WTC11 (cell line): ENCODE data around the gene OR8S1. TPM values are rescaled to one million over a fixed set of nuclear protein-coding genes. Genes with fewer than 3 reads are reported as not detected.

Experiments used
- ATAC-seq: fragments of 200-7000 bp; cut with Tn5 transposase; 2 replicates; pipeline ENCODE4 v1.10.0; 2021; ENCODE audit warnings: mild to moderate bottlenecking, moderate library complexity
- CTCF ChIA-PET: fragments of 300-600 bp; sonication (Branson Sonifier 250); formaldehyde crosslinking; loops from one replicate; lab custom pipeline; 2021; ENCODE audit warnings: antibody characterized with exemption; lab: Charles Lee
- POLR2A ChIA-PET: fragments of 350-600 bp; sonication (Branson Sonifier 250); formaldehyde crosslinking; loops from one replicate; lab custom pipeline; 2021; ENCODE audit warnings: antibody characterized with exemption; lab: Charles Lee
- DNase-seq: peaks from one replicate; pipeline ENCODE4 v3.0.0; 2021; ENCODE audit warnings: low spot score
- H3K27ac Mint-ChIP-seq: 2 replicates; pipeline ENCODE4 v1.8.0; 2021; ENCODE audit warnings: mixed read lengths
- H3K27me3 Mint-ChIP-seq: 2 replicates; pipeline ENCODE4 v1.8.0; 2021; ENCODE audit warnings: low read depth, mild to moderate bottlenecking, moderate library complexity, mixed read lengths
- H3K36me3 Mint-ChIP-seq: 2 replicates; pipeline ENCODE4 v1.8.0; 2021; ENCODE audit warnings: mixed read lengths
- H3K4me1 Mint-ChIP-seq: 2 replicates; pipeline ENCODE4 v1.8.0; 2022; ENCODE audit warnings: mixed read lengths
- H3K4me3 Mint-ChIP-seq: 2 replicates; pipeline ENCODE4 v1.8.0; 2021; ENCODE audit warnings: mild to moderate bottlenecking, moderate library complexity, mixed read lengths
- H3K9me3 Mint-ChIP-seq: 2 replicates; pipeline ENCODE4 v1.8.0; 2021; ENCODE audit warnings: mixed read lengths
- CREB1 ChIP-seq: sonication (generic); formaldehyde crosslinking; IDR thresholded peaks from 2 replicates; pipeline ENCODE4 v1.8.0; 2023; ENCODE audit warnings: mild to moderate bottlenecking, missing genetic modification reagents
- CTCF ChIP-seq: fragments of 200-600 bp; IDR thresholded peaks from 2 replicates; pipeline ENCODE4 v1.8.0; 2022; ENCODE audit warnings: antibody characterized with exemption
- ELF4 ChIP-seq: sonication (generic); formaldehyde crosslinking; IDR thresholded peaks from 2 replicates; pipeline ENCODE4 v1.8.1; 2022; ENCODE audit warnings: low read depth, mild to moderate bottlenecking, moderate library complexity, missing genetic modification reagents
- EMX1 ChIP-seq: fragments of 250-450 bp; sonication (Bioruptor Pico); IDR thresholded peaks from 2 replicates; pipeline ENCODE4 v1.8.0; 2021; ENCODE audit warnings: mild to moderate bottlenecking
- FOXK1 ChIP-seq: sonication (generic); formaldehyde crosslinking; IDR thresholded peaks from 2 replicates; pipeline ENCODE4 v1.8.0; 2022; ENCODE audit warnings: mild to moderate bottlenecking, moderate library complexity, missing genetic modification reagents
- GRHL2 ChIP-seq: fragments of 250-450 bp; sonication (Bioruptor Pico); IDR thresholded peaks from 2 replicates; pipeline ENCODE4 v1.8.0; 2022; ENCODE audit warnings: mild to moderate bottlenecking, moderate library complexity; ENCODE audit not compliant: insufficient replicate concordance, severe bottlenecking
- HMGA2 ChIP-seq: fragments of 250-450 bp; sonication (Bioruptor Pico); IDR thresholded peaks from 2 replicates; pipeline ENCODE4 v1.4.0; 2021; ENCODE audit warnings: mild to moderate bottlenecking, moderate library complexity
- JAZF1 ChIP-seq: fragments of 250-450 bp; sonication (Bioruptor Pico); IDR thresholded peaks from 2 replicates; pipeline ENCODE4 v1.9.0; 2021; ENCODE audit warnings: moderate library complexity, mild to moderate bottlenecking, inconsistent platforms
- MXD4 ChIP-seq: fragments of 250-450 bp; sonication (Bioruptor Pico); IDR thresholded peaks from 2 replicates; pipeline ENCODE4 v1.8.0; 2021; ENCODE audit warnings: mild to moderate bottlenecking, moderate library complexity, borderline replicate concordance
- MYBL2 ChIP-seq: sonication (generic); formaldehyde crosslinking; IDR thresholded peaks from 2 replicates; pipeline ENCODE4 v1.8.1; 2023; ENCODE audit warnings: mild to moderate bottlenecking, moderate library complexity, missing genetic modification reagents
- NFATC4 ChIP-seq: fragments of 250-450 bp; sonication (Bioruptor Pico); IDR thresholded peaks from 2 replicates; pipeline ENCODE4 v1.9.0; 2021; ENCODE audit warnings: mild to moderate bottlenecking
- NFE2L1 ChIP-seq: sonication (generic); formaldehyde crosslinking; IDR thresholded peaks from 2 replicates; pipeline ENCODE4 v1.8.1; 2023; ENCODE audit warnings: missing genetic modification reagents
- OVOL2 ChIP-seq: fragments of 250-450 bp; sonication (Bioruptor Pico); IDR thresholded peaks from 2 replicates; pipeline ENCODE4 v1.9.0; 2021; ENCODE audit warnings: mild to moderate bottlenecking, borderline replicate concordance
- PRDM15 ChIP-seq: sonication (generic); formaldehyde crosslinking; IDR thresholded peaks from 2 replicates; pipeline ENCODE4 v1.8.0; 2022; ENCODE audit warnings: missing genetic modification reagents
- RELA ChIP-seq: sonication (generic); formaldehyde crosslinking; IDR thresholded peaks from 2 replicates; pipeline ENCODE4 v1.8.1; 2022; ENCODE audit warnings: missing genetic modification reagents, mild to moderate bottlenecking, borderline replicate concordance
- RORB ChIP-seq: fragments of 250-450 bp; sonication (Bioruptor Pico); IDR thresholded peaks from 2 replicates; pipeline ENCODE4 v1.9.0; 2021; ENCODE audit warnings: mild to moderate bottlenecking
- SOX15 ChIP-seq: fragments of 250-450 bp; sonication (Bioruptor Pico); IDR thresholded peaks from 2 replicates; pipeline ENCODE4 v1.9.0; 2021; ENCODE audit warnings: mild to moderate bottlenecking
- STAT6 ChIP-seq: sonication (generic); formaldehyde crosslinking; conservative IDR thresholded peaks from 2 replicates; pipeline ENCODE4 v1.8.1; 2023; ENCODE audit warnings: mild to moderate bottlenecking, low read depth, missing genetic modification reagents, moderate library complexity
- TCF7 ChIP-seq: sonication (generic); formaldehyde crosslinking; IDR thresholded peaks from 2 replicates; pipeline ENCODE4 v1.8.0; 2022; ENCODE audit warnings: mild to moderate bottlenecking, low read depth, missing genetic modification reagents, moderate library complexity
- TEAD4 ChIP-seq: sonication (generic); formaldehyde crosslinking; IDR thresholded peaks from 2 replicates; pipeline ENCODE4 v1.8.0; 2022; ENCODE audit warnings: mild to moderate bottlenecking, missing genetic modification reagents
- ZBTB21 ChIP-seq: sonication (generic); formaldehyde crosslinking; IDR thresholded peaks from 2 replicates; pipeline ENCODE4 v1.8.1; 2023; ENCODE audit warnings: mild to moderate bottlenecking, missing genetic modification reagents, borderline replicate concordance
- ZNF317 ChIP-seq: sonication (generic); formaldehyde crosslinking; IDR thresholded peaks from 2 replicates; pipeline ENCODE4 v1.8.1; 2023; ENCODE audit warnings: low read depth, mild to moderate bottlenecking, moderate library complexity, missing genetic modification reagents, borderline replicate concordance
- ZNF512 ChIP-seq: sonication (generic); formaldehyde crosslinking; IDR thresholded peaks from 2 replicates; pipeline ENCODE4 v1.8.1; 2022; ENCODE audit warnings: missing genetic modification reagents, borderline replicate concordance
- total RNA-seq: library from RNA; stranded (reverse); gene quantifications from 3 replicates; pipeline ENCODE4 v1.2.3, GENCODE V29; 2021
- TF ChIP-seq, protein P1 (sequence below): sonication (generic); formaldehyde crosslinking; conservative IDR thresholded peaks from 2 replicates; pipeline ENCODE4 v1.8.1; 2022; ENCODE audit warnings: mild to moderate bottlenecking, missing genetic modification reagents

OR8S1 gene
- total RNA-seq, 1 experiment from 2014 or later, result not detected

DNA sequence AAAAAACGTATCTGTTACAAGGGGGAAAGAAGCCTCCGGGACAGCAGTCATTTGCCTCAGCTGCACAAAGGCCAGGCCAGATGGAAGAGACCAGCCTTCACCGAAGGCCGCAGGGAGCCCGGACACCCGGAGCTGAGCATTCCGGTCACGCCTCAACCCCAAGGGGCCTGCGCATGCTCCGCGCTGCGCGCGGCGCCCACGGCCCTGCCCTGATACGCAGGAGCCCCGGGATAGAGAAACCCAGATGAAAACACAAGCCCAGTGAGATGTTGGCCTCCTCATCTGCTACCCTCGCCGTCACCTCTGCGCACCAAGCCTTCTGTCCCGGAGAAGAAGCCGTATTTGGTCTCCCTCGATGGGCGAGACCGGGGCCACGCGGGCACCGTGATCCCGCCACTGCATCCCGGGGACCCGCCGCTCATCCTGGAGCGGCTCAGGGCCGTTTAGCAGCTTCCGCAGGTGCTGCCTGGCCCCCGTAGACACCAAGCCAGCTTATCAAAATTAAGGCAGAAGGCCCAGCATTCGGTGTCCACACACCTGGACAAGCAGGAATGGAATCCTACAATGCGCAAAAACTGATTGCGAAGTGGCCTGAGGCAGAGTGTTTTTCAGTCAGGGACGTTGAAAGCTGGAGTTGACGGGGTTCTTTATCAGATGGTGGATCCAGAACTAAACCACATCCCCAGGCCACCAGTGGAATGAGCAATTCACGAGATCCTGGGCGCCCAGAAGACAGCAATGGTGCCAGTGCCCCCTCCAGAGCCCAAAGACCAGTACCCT is 2.6 kb downstream of the OR8S1 start:
- no peak overlapping the region for H3K4me3 Mint-ChIP-seq
- DNase-seq (no peak), ATAC-seq (no peak)
- no peaks in the 10 kb centered on the region for H3K36me3 Mint-ChIP-seq
- no peak for TF ChIP-seq PRDM15
- no peak for TF ChIP-seq ZNF317 (CRISPR knock-in tag)
- TF ChIP-seq RORB (CRISPR knock-in tag), result no peak
- no peak for TF ChIP-seq ZBTB21 (CRISPR knock-in tag)
- no peak for TF ChIP-seq MYBL2 (CRISPR knock-in tag)
- no peak for TF ChIP-seq MXD4 (CRISPR knock-in tag)
- no peak for TF ChIP-seq FOXK1 (CRISPR knock-in tag)
- TF ChIP-seq ELF4 (CRISPR knock-in tag), result no peak
- no peak for TF ChIP-seq TCF7
- TF ChIP-seq ZNF512 (CRISPR knock-in tag), result no peak
- no peak for TF ChIP-seq RELA
- TF ChIP-seq JAZF1 (CRISPR knock-in tag), result no peak
- no peak for TF ChIP-seq SOX15 (CRISPR knock-in tag)
- no peak overlapping the region for H3K27ac Mint-ChIP-seq
- POLR2A ChIA-PET, result no interaction called here
- no peaks in the 10 kb centered on the region; the same call in 1 of the 2 replicates for H3K27me3 Mint-ChIP-seq
- H3K4me1 Mint-ChIP-seq, result no peaks in the 10 kb centered on the region
- H3K9me3 Mint-ChIP-seq, result no peaks in the 10 kb centered on the region
- CTCF ChIA-PET, result no interaction called here

GRCh38 chr12:48532601-48533000 is 7.2 kb downstream of the OR8S1 start:
- CTCF ChIA-PET, result no interaction called here
- DNase-seq, result no peak
- H3K4me3 Mint-ChIP-seq, result no peak overlapping the region
- ATAC-seq, result no peak
- H3K36me3 Mint-ChIP-seq, result no peaks in the 10 kb centered on the region
- no peaks in the 10 kb centered on the region for H3K4me1 Mint-ChIP-seq
- TF ChIP-seq GRHL2 (no peak), CTCF (no peak), STAT6 (CRISPR knock-in tag) (no peak), OVOL2 (CRISPR knock-in tag) (no peak), MXD4 (CRISPR knock-in tag) (no peak), NFE2L1 (CRISPR knock-in tag) (no peak), EMX1 (no peak), CREB1 (CRISPR knock-in tag) (no peak), SOX15 (CRISPR knock-in tag) (no peak), TEAD4 (no peak), ZNF512 (CRISPR knock-in tag) (no peak), RELA (no peak), HMGA2 (CRISPR knock-in tag) (no peak), NFATC4 (CRISPR knock-in tag) (no peak)
- TF ChIP-seq, protein P1, sequence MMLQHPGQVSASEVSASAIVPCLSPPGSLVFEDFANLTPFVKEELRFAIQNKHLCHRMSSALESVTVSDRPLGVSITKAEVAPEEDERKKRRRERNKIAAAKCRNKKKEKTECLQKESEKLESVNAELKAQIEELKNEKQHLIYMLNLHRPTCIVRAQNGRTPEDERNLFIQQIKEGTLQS, result no peak
- TF ChIP-seq, all 79 proteins: peak for 0
- Mint-ChIP-seq H3K9me3 (peaks cover 20% of the 10 kb centered on the region), H3K27ac (no peak overlapping the region), H3K27me3 (no peaks in the 10 kb centered on the region; the same call in 1 of the 2 replicates)
- POLR2A ChIA-PET, result no interaction called here
